RWPE2 (cell line): Measurements from ENCODE around the gene ZRANB3.
"Not testable (repeated sequence)": the region's sequence is repeated elsewhere in the genome, so short reads cannot be mapped to it uniquely, and the experiment has no call there.

ENCODE experiments used
- ATAC-seq: fragments of 200-7000 bp; cut with Tn5 transposase; 3 replicates; pipeline ENCODE4 v1.9.1; 2021; ENCODE audit warnings: low read depth
- DNase-seq: peaks from one replicate; pipeline ENCODE4 v3.0.0-alpha.2; 2020; ENCODE audit warnings: low spot score
- H3K27ac ChIP-seq: fragments of 450-650 bp; 2 replicates; pipeline ENCODE4 v1.5.1; 2017; ENCODE audit warnings: mild to moderate bottlenecking; ENCODE audit not compliant: poor library complexity, severe bottlenecking
- H3K27me3 ChIP-seq: fragments of 250-450 bp; sonication (Bioruptor Pico); 2 replicates; pipeline ENCODE4 v1.5.1; 2021; ENCODE audit warnings: mild to moderate bottlenecking, moderate library complexity; ENCODE audit not compliant: insufficient read depth, poor library complexity, severe bottlenecking
- H3K36me3 ChIP-seq: fragments of 250-450 bp; sonication (Bioruptor Pico); 2 replicates; pipeline ENCODE4 v1.5.1; 2020; ENCODE audit warnings: low read depth, mild to moderate bottlenecking, moderate library complexity
- H3K4me1 ChIP-seq: fragments of 250-450 bp; sonication (Bioruptor Pico); 2 replicates; pipeline ENCODE4 v1.5.1; 2021; ENCODE audit warnings: mild to moderate bottlenecking, moderate library complexity; ENCODE audit not compliant: insufficient read depth, poor library complexity, severe bottlenecking
- H3K4me3 ChIP-seq: fragments of 250-450 bp; sonication (Bioruptor Pico); 2 replicates; pipeline ENCODE4 v1.5.1; 2021; ENCODE audit warnings: mild to moderate bottlenecking, moderate library complexity; ENCODE audit not compliant: severe bottlenecking
- H3K9me3 ChIP-seq: fragments of 250-450 bp; sonication (Bioruptor Pico); 2 replicates; pipeline ENCODE4 v1.5.1; 2021; ENCODE audit warnings: mild to moderate bottlenecking, moderate library complexity; ENCODE audit not compliant: severe bottlenecking
- TF ChIP-seq, protein P1 (sequence below): fragments of 450-650 bp; IDR thresholded peaks from one replicate; pipeline ENCODE4 v1.5.1; 2017; ENCODE audit warnings: mild to moderate bottlenecking, moderate library complexity; ENCODE audit not compliant: poor library complexity, severe bottlenecking

Gene ZRANB3

GRCh38 chr2:135095591-135095990 lies 435.4 kb downstream of the ZRANB3 start:
- Histone ChIP-seq H3K9me3 (no peaks in the 10 kb centered on the region), H3K4me3 (no peak overlapping the region), H3K36me3 (peaks cover 68% of the 10 kb centered on the region), H3K4me1 (peaks cover 33% of the 10 kb centered on the region), H3K27me3 (no peaks in the 10 kb centered on the region), H3K27ac (peak overlapping the region; percentile 25)
- TF ChIP-seq, protein P1, sequence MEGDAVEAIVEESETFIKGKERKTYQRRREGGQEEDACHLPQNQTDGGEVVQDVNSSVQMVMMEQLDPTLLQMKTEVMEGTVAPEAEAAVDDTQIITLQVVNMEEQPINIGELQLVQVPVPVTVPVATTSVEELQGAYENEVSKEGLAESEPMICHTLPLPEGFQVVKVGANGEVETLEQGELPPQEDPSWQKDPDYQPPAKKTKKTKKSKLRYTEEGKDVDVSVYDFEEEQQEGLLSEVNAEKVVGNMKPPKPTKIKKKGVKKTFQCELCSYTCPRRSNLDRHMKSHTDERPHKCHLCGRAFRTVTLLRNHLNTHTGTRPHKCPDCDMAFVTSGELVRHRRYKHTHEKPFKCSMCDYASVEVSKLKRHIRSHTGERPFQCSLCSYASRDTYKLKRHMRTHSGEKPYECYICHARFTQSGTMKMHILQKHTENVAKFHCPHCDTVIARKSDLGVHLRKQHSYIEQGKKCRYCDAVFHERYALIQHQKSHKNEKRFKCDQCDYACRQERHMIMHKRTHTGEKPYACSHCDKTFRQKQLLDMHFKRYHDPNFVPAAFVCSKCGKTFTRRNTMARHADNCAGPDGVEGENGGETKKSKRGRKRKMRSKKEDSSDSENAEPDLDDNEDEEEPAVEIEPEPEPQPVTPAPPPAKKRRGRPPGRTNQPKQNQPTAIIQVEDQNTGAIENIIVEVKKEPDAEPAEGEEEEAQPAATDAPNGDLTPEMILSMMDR = no peak
- peak; percentile 91 for ATAC-seq
- no peak for DNase-seq

DNA sequence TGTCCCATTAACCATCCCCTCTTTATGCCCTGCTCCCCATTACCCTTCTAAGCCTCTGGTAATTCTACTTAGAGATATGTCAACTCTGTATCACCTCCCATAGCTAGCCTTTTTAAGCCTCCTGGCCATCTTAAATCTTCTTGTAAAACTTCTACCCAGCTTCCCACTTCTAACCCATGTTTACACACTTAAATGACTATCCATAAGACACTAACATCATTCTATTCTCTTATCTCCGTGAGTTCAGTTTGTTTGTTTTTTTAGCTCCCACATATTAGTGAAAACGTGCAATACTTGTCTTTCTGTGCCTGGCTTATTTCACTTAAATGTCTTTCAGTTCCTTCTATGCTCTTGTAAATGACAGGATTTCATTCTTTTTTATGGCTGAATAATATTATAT lies 436.5 kb downstream of the ZRANB3 start:
- peaks cover 75% of the 10 kb centered on the region for H3K36me3 ChIP-seq
- peaks cover 33% of the 10 kb centered on the region for H3K4me1 ChIP-seq
- no peak for ATAC-seq

DNA sequence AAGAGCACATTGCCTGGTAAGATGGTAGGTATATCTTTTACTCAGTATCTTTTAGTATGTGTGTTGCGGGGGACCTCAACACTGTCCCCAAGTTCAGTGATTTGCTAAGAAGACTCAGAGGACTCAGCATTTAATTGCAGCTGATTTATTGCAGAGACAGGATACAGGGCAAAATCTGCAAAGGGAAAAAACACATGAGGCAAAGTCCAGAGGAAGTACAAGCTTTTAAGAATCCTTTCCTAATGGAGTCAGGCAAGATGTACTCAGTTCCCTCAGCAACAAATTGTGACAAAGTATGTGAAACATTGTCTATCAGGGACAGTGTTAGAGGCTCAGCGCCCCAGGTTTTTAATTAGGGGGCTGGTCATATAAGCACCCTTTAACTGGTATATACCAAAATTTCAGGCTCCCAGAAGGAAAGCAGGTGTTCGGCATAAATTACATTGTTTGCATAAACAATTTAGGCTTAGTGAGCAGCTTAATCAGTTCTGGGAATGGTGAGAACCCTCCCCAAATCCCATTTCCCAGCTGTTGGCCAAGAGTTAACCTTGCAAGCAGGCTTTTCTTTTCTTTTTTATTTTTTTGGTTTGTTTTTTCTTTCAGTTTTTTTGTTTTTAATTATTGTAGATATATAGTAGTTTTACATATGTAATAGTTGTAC lies 437.2 kb downstream of the ZRANB3 start:
- no peaks in the 10 kb centered on the region for H3K9me3 ChIP-seq
- no peaks in the 10 kb centered on the region for H3K27me3 ChIP-seq
- H3K36me3 ChIP-seq = peaks cover 79% of the 10 kb centered on the region
- H3K4me3 ChIP-seq = no peak overlapping the region
- DNase-seq (no peak), ATAC-seq (no peak)
- H3K27ac ChIP-seq = peak overlapping the region; percentile 15
- H3K4me1 ChIP-seq = peaks cover 33% of the 10 kb centered on the region
- TF ChIP-seq, protein P1 = no peak

More for the DNA sequence above, 436.5 kb downstream of the ZRANB3 start:
- Histone ChIP-seq H3K27me3 (no peaks in the 10 kb centered on the region), H3K27ac (no peak overlapping the region), H3K4me3 (no peak overlapping the region), H3K9me3 (no peaks in the 10 kb centered on the region)
- no peak for DNase-seq
- TF ChIP-seq, protein P1 = no peak

DNA sequence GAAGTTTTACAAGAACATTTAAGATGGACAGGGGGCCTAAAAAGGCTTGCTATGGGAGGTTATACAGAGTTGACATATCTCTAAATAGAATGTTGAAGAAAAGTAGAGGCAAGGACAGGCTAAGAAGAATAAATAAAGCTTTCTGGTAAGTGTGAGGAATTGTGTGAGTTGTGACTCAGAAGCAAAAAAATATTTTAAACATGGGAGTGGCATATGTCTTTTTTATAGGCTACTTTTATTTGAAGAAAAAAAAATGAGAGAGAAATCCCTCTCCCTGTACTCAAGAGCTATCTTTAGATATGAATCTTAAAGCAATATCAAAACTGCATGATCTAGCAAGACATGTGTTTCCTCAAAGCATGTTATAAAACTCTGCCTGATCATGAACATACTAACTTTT lies 437.8 kb downstream of the ZRANB3 start:
- no peaks in the 10 kb centered on the region for H3K9me3 ChIP-seq
- peaks cover 33% of the 10 kb centered on the region for H3K4me1 ChIP-seq
- TF ChIP-seq, protein P1 = no peak
- ATAC-seq (no peak), DNase-seq (no peak)
- H3K27ac ChIP-seq = peak overlapping the region; percentile 15
- peaks cover 79% of the 10 kb centered on the region for H3K36me3 ChIP-seq
- no peaks in the 10 kb centered on the region for H3K27me3 ChIP-seq
- H3K4me3 ChIP-seq = no peak overlapping the region

GRCh38 chr2:135091681-135092080 lies 439.3 kb downstream of the ZRANB3 start:
- no peaks in the 10 kb centered on the region for H3K27me3 ChIP-seq
- DNase-seq (no peak), ATAC-seq (no peak)
- peaks cover 70% of the 10 kb centered on the region for H3K36me3 ChIP-seq
- no peaks in the 10 kb centered on the region for H3K9me3 ChIP-seq
- no peak overlapping the region for H3K27ac ChIP-seq
- H3K4me3 ChIP-seq = no peak overlapping the region
- TF ChIP-seq, protein P1 = no peak
- peaks cover 31% of the 10 kb centered on the region for H3K4me1 ChIP-seq

- not testable (repeated sequence) for ATAC-seq
These were observed 441.4 kb downstream of the ZRANB3 start for GRCh38 chr2:135089597-135089996.

More at GRCh38 chr2:135089597-135089996, 441.4 kb downstream of the ZRANB3 start:
- not testable (repeated sequence) for H3K27me3 ChIP-seq, H3K27ac ChIP-seq, H3K4me1 ChIP-seq, DNase-seq, H3K4me3 ChIP-seq, H3K9me3 ChIP-seq
- H3K36me3 ChIP-seq = peaks cover 63% of the 10 kb centered on the region
